ENCODE data around the gene LTB4R. TPM values are rescaled to one million over a fixed set of nuclear protein-coding genes. Genes with fewer than 3 reads are reported as not detected.

Gene LTB4R
- total RNA-seq, 1 donor: 1.3 TPM

- no peak for DNase-seq (ENCODE audit: low read depth)
- TF ChIP-seq CTCF (IDR thresholded peaks at IDR 0.05; ENCODE audit: insufficient read depth, low read depth, low read length): no peak
- H3K4me3 ChIP-seq (ENCODE audit: low read depth, low read length): no peak overlapping the region
These were observed 19.7 kb upstream of the LTB4R start for GRCh38 chr14:24291446-24292117.

GRCh38 chr14:24292118-24292807 lies 19.0 kb upstream of the LTB4R start:
- DNase-seq (ENCODE audit: low read depth): no peak
- no peak for TF ChIP-seq CTCF (IDR thresholded peaks at IDR 0.05; ENCODE audit: insufficient read depth, low read depth, low read length)
- no peak overlapping the region for H3K4me3 ChIP-seq (ENCODE audit: low read depth, low read length)

GRCh38 chr14:24293525-24293924 lies 17.8 kb upstream of the LTB4R start:
- no peak overlapping the region for H3K4me3 ChIP-seq (ENCODE audit: low read depth, low read length)
- TF ChIP-seq CTCF (IDR thresholded peaks at IDR 0.05; ENCODE audit: insufficient read depth, low read depth, low read length): no peak
- no peak for DNase-seq (ENCODE audit: low read depth)

- peak; percentile 84 for DNase-seq (ENCODE audit: low read depth)
- H3K4me3 ChIP-seq (ENCODE audit: low read depth, low read length): no peak overlapping the region
- peak; percentile 80 for TF ChIP-seq CTCF (IDR thresholded peaks at IDR 0.05; ENCODE audit: insufficient read depth, low read depth, low read length)
These were observed 14.8 kb upstream of the LTB4R start for GRCh38 chr14:24296341-24297157.

- TF ChIP-seq CTCF (IDR thresholded peaks at IDR 0.05; ENCODE audit: insufficient read depth, low read depth, low read length): peak; percentile 46
- no peak for DNase-seq (ENCODE audit: low read depth)
- H3K4me3 ChIP-seq (ENCODE audit: low read depth, low read length): no peak overlapping the region
These were observed 13.9 kb upstream of the LTB4R start for GRCh38 chr14:24297190-24297964.

- peak; percentile 36 for DNase-seq (ENCODE audit: low read depth)
- H3K4me3 ChIP-seq (ENCODE audit: low read depth, low read length): peak overlapping the region; percentile 96
- no peak for TF ChIP-seq CTCF (IDR thresholded peaks at IDR 0.05; ENCODE audit: insufficient read depth, low read depth, low read length)
These were observed 12.4 kb upstream of the LTB4R start for GRCh38 chr14:24298892-24299254.

Data from fibroblast of villous mesenchyme (primary cell).